ENCODE data around the gene DAAM2.

DNA sequence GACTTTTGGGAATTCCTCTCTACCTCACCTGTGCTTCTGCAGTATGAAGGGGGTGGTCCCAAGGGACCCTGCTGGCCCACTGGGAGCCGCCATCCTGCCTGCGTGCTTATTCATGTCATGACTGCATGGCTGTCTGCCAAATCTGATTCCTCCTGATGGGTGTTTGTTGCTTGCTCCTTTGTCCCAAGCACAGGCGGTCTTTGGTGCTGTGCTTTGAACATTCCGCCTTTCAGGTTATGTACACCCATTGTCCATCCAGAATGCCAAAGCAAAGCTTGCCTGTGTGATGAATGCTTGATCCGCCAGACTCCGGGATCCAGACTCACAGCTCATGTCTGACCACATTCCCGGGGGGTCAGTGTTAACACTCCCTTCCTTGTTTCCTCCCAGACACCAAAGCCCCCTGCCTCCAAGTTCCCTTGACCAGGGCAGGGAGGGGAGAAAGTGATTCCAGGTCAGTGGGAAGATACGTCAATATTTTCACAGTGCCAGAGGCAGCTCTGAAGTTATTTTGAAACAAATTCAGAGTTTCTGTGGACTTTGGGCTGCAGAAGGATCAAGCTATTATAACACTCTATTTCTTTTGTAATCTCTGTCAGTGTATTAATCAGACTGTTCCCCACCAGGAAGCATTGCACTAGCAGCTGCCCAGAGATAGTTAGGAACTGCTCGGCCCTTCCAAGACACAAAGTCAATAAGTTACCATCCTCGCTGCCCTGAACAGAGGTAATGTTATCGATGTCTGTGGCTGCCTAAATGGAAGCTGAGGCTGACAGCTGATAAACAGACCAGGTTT, 9.5 kb downstream of the DAAM2 start:
- TF ChIP-seq CTCF (conservative IDR thresholded peaks at IDR 0.05) (no peak), ZFX (IDR thresholded peaks at IDR 0.05) (no peak)

Measured in C4-2B (cell line).